WTC11 (cell line): ENCODE data around the gene SERPINI2. TPM values are rescaled to one million over a fixed set of nuclear protein-coding genes. Genes with fewer than 3 reads are reported as not detected.

Experiments
- ATAC-seq: fragments of 200-7000 bp; cut with Tn5 transposase; 2 replicates; pipeline ENCODE4 v1.10.0; 2021; ENCODE audit warnings: mild to moderate bottlenecking, moderate library complexity
- CTCF ChIA-PET: fragments of 300-600 bp; sonication (Branson Sonifier 250); formaldehyde crosslinking; loops from one replicate; lab custom pipeline; 2021; ENCODE audit warnings: antibody characterized with exemption; lab: Charles Lee
- POLR2A ChIA-PET: fragments of 350-600 bp; sonication (Branson Sonifier 250); formaldehyde crosslinking; loops from one replicate; lab custom pipeline; 2021; ENCODE audit warnings: antibody characterized with exemption; lab: Charles Lee
- DNase-seq: peaks from one replicate; pipeline ENCODE4 v3.0.0; 2021; ENCODE audit warnings: low spot score
- H3K27ac Mint-ChIP-seq: 2 replicates; pipeline ENCODE4 v1.8.0; 2021; ENCODE audit warnings: mixed read lengths
- H3K27me3 Mint-ChIP-seq: 2 replicates; pipeline ENCODE4 v1.8.0; 2021; ENCODE audit warnings: low read depth, mild to moderate bottlenecking, moderate library complexity, mixed read lengths
- H3K36me3 Mint-ChIP-seq: 2 replicates; pipeline ENCODE4 v1.8.0; 2021; ENCODE audit warnings: mixed read lengths
- H3K4me1 Mint-ChIP-seq: 2 replicates; pipeline ENCODE4 v1.8.0; 2022; ENCODE audit warnings: mixed read lengths
- H3K4me3 Mint-ChIP-seq: 2 replicates; pipeline ENCODE4 v1.8.0; 2021; ENCODE audit warnings: mild to moderate bottlenecking, moderate library complexity, mixed read lengths
- H3K9me3 Mint-ChIP-seq: 2 replicates; pipeline ENCODE4 v1.8.0; 2021; ENCODE audit warnings: mixed read lengths
- ATF1 ChIP-seq: sonication (generic); formaldehyde crosslinking; IDR thresholded peaks from 2 replicates; pipeline ENCODE4 v1.8.1; 2023; ENCODE audit warnings: mild to moderate bottlenecking, moderate library complexity, missing genetic modification reagents
- SMAD4 ChIP-seq: sonication (generic); formaldehyde crosslinking; IDR thresholded peaks from 2 replicates; pipeline ENCODE4 v1.8.0; 2022; ENCODE audit warnings: mild to moderate bottlenecking, missing genetic modification reagents
- TCF7 ChIP-seq: sonication (generic); formaldehyde crosslinking; IDR thresholded peaks from 2 replicates; pipeline ENCODE4 v1.8.0; 2022; ENCODE audit warnings: mild to moderate bottlenecking, low read depth, missing genetic modification reagents, moderate library complexity
- ZNF121 ChIP-seq: sonication (generic); formaldehyde crosslinking; IDR thresholded peaks from 2 replicates; pipeline ENCODE4 v1.8.0; 2023; ENCODE audit warnings: missing genetic modification reagents
- ZNF219 ChIP-seq: sonication (generic); formaldehyde crosslinking; IDR thresholded peaks from 2 replicates; pipeline ENCODE4 v1.8.0; 2023; ENCODE audit warnings: missing genetic modification reagents, mild to moderate bottlenecking, borderline replicate concordance
- ZNF423 ChIP-seq: fragments of 250-450 bp; sonication (Bioruptor Pico); IDR thresholded peaks from 2 replicates; pipeline ENCODE4 v2.1.2; 2022; ENCODE audit warnings: mild to moderate bottlenecking, moderate library complexity
- ZNF671 ChIP-seq: fragments of 250-450 bp; sonication (Bioruptor Pico); IDR thresholded peaks from 2 replicates; pipeline ENCODE4 v1.8.0; 2021; ENCODE audit warnings: mild to moderate bottlenecking
- total RNA-seq: library from RNA; stranded (reverse); gene quantifications from 3 replicates; pipeline ENCODE4 v1.2.3, GENCODE V29; 2021
- TF ChIP-seq, protein P1 (sequence below): fragments of 250-450 bp; sonication (Bioruptor Pico); IDR thresholded peaks from 2 replicates; pipeline ENCODE4 v1.9.0; 2021; ENCODE audit warnings: mild to moderate bottlenecking
- TF ChIP-seq, protein P2 (sequence below): sonication (generic); formaldehyde crosslinking; IDR thresholded peaks from 2 replicates; pipeline ENCODE4 v1.8.0; 2022; ENCODE audit warnings: mild to moderate bottlenecking, missing genetic modification reagents
- TF ChIP-seq, protein P3 (sequence below): sonication (generic); formaldehyde crosslinking; IDR thresholded peaks from 2 replicates; pipeline ENCODE4 v1.8.1; 2022; ENCODE audit warnings: mild to moderate bottlenecking, moderate library complexity, missing genetic modification reagents
- TF ChIP-seq, protein P4 (sequence below): fragments of 250-450 bp; sonication (Bioruptor Pico); IDR thresholded peaks from 2 replicates; pipeline ENCODE4 v1.9.0; 2021; ENCODE audit warnings: mild to moderate bottlenecking
- TF ChIP-seq, protein P5 (sequence below): sonication (generic); formaldehyde crosslinking; IDR thresholded peaks from 2 replicates; pipeline ENCODE4 v1.8.1; 2022; ENCODE audit warnings: low read depth, missing genetic modification reagents, borderline replicate concordance
- TF ChIP-seq, protein P6 (sequence below): sonication (generic); formaldehyde crosslinking; IDR thresholded peaks from 2 replicates; pipeline ENCODE4 v1.8.1; 2022; ENCODE audit warnings: mild to moderate bottlenecking, missing genetic modification reagents, moderate library complexity, borderline replicate concordance
- TF ChIP-seq, protein P7 (sequence below): sonication (generic); formaldehyde crosslinking; IDR thresholded peaks from 2 replicates; pipeline ENCODE4 v1.8.0; 2022; ENCODE audit warnings: mild to moderate bottlenecking, missing genetic modification reagents
- TF ChIP-seq, protein P8 (sequence below): sonication (generic); formaldehyde crosslinking; IDR thresholded peaks from 2 replicates; pipeline ENCODE4 v1.8.0; 2023; ENCODE audit warnings: missing genetic modification reagents, mild to moderate bottlenecking, borderline replicate concordance

The SERPINI2 gene
- total RNA-seq, 1 experiment from 2014 or later: not detected

DNA sequence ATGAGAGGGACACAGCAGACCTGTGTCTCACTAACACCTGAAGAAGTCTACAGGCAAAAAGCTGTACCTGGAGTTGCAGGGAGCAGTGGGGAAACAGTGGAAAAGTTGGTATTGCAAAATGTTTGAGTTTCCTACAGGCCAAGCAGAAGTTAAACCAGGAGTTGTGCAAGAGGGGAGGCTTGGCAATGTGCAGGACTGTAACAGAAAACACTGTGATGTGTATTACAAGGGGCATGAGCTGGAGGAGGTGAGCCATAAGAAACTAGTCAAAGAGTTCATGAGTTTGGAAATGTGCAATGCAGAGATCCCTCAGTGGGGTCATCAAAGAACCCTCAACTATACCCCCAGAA lies 47.1 kb upstream of the SERPINI2 start (continued):
- TF ChIP-seq, protein P1, sequence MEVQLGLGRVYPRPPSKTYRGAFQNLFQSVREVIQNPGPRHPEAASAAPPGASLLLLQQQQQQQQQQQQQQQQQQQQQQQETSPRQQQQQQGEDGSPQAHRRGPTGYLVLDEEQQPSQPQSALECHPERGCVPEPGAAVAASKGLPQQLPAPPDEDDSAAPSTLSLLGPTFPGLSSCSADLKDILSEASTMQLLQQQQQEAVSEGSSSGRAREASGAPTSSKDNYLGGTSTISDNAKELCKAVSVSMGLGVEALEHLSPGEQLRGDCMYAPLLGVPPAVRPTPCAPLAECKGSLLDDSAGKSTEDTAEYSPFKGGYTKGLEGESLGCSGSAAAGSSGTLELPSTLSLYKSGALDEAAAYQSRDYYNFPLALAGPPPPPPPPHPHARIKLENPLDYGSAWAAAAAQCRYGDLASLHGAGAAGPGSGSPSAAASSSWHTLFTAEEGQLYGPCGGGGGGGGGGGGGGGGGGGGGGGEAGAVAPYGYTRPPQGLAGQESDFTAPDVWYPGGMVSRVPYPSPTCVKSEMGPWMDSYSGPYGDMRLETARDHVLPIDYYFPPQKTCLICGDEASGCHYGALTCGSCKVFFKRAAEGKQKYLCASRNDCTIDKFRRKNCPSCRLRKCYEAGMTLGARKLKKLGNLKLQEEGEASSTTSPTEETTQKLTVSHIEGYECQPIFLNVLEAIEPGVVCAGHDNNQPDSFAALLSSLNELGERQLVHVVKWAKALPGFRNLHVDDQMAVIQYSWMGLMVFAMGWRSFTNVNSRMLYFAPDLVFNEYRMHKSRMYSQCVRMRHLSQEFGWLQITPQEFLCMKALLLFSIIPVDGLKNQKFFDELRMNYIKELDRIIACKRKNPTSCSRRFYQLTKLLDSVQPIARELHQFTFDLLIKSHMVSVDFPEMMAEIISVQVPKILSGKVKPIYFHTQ (CRISPR knock-in tag): no peak
- TF ChIP-seq, protein P2, sequence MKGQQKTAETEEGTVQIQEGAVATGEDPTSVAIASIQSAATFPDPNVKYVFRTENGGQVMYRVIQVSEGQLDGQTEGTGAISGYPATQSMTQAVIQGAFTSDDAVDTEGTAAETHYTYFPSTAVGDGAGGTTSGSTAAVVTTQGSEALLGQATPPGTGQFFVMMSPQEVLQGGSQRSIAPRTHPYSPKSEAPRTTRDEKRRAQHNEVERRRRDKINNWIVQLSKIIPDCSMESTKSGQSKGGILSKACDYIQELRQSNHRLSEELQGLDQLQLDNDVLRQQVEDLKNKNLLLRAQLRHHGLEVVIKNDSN (CRISPR knock-in tag): no peak
- TF ChIP-seq, protein P3, sequence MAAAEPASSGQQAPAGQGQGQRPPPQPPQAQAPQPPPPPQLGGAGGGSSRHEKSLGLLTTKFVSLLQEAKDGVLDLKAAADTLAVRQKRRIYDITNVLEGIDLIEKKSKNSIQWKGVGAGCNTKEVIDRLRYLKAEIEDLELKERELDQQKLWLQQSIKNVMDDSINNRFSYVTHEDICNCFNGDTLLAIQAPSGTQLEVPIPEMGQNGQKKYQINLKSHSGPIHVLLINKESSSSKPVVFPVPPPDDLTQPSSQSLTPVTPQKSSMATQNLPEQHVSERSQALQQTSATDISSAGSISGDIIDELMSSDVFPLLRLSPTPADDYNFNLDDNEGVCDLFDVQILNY: no peak
- TF ChIP-seq ZNF121: no peak

DNA sequence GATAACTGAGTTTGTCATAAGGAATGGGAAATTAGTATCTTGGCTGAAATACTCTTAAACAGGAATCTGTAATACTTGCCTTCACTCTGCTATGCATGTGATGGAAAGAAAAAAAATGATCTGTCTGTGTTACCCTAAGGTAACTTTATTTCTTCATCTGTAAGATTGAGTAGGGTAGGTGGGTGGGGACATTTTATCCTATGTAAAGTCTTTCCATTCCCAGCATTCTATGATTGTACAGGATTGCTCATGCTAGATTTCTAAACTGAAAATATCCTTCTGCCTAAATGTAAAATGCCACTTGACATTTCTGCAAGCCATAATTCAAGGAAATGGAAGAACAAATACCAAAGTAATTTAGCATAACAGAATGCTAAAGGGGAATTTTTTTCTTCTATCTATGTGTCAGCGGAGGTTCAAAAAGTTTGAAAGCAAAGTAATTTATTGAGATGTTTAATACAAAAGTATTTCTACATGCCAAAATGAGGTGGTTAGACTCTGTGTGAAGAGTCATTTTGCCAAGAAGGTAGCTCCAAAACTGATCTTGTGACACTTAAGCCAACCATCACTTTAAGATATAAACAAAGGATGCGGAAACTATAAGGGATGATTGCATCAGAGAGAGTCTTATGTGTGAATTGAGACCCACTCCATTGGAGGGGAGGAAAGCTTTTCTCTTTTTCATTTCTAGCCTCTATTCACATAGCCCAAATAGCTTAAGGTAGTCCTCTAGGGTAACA lies 46.6 kb upstream of the SERPINI2 start:
- H3K27ac Mint-ChIP-seq: no peak overlapping the region
- no peak for TF ChIP-seq ZNF423 (CRISPR knock-in tag)
- TF ChIP-seq, protein P4, sequence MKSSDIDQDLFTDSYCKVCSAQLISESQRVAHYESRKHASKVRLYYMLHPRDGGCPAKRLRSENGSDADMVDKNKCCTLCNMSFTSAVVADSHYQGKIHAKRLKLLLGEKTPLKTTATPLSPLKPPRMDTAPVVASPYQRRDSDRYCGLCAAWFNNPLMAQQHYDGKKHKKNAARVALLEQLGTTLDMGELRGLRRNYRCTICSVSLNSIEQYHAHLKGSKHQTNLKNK (CRISPR knock-in tag): no peak
- TF ChIP-seq, protein P5, sequence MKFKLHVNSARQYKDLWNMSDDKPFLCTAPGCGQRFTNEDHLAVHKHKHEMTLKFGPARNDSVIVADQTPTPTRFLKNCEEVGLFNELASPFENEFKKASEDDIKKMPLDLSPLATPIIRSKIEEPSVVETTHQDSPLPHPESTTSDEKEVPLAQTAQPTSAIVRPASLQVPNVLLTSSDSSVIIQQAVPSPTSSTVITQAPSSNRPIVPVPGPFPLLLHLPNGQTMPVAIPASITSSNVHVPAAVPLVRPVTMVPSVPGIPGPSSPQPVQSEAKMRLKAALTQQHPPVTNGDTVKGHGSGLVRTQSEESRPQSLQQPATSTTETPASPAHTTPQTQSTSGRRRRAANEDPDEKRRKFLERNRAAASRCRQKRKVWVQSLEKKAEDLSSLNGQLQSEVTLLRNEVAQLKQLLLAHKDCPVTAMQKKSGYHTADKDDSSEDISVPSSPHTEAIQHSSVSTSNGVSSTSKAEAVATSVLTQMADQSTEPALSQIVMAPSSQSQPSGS (CRISPR knock-in tag): no peak
- TF ChIP-seq, protein P6, sequence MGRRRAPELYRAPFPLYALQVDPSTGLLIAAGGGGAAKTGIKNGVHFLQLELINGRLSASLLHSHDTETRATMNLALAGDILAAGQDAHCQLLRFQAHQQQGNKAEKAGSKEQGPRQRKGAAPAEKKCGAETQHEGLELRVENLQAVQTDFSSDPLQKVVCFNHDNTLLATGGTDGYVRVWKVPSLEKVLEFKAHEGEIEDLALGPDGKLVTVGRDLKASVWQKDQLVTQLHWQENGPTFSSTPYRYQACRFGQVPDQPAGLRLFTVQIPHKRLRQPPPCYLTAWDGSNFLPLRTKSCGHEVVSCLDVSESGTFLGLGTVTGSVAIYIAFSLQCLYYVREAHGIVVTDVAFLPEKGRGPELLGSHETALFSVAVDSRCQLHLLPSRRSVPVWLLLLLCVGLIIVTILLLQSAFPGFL: no peak
- TF ChIP-seq ATF1: no peak
- TF ChIP-seq ZNF671 (CRISPR knock-in tag): no peak
- no peak for TF ChIP-seq SMAD4 (CRISPR knock-in tag)
- TF ChIP-seq, protein P7, sequence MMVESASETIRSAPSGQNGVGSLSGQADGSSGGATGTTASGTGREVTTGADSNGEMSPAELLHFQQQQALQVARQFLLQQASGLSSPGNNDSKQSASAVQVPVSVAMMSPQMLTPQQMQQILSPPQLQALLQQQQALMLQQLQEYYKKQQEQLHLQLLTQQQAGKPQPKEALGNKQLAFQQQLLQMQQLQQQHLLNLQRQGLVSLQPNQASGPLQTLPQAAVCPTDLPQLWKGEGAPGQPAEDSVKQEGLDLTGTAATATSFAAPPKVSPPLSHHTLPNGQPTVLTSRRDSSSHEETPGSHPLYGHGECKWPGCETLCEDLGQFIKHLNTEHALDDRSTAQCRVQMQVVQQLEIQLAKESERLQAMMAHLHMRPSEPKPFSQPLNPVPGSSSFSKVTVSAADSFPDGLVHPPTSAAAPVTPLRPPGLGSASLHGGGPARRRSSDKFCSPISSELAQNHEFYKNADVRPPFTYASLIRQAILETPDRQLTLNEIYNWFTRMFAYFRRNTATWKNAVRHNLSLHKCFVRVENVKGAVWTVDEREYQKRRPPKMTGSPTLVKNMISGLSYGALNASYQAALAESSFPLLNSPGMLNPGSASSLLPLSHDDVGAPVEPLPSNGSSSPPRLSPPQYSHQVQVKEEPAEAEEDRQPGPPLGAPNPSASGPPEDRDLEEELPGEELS (CRISPR knock-in tag): no peak
- TF ChIP-seq TCF7: no peak
- TF ChIP-seq ZNF219 (CRISPR knock-in tag): no peak
- TF ChIP-seq, protein P8, sequence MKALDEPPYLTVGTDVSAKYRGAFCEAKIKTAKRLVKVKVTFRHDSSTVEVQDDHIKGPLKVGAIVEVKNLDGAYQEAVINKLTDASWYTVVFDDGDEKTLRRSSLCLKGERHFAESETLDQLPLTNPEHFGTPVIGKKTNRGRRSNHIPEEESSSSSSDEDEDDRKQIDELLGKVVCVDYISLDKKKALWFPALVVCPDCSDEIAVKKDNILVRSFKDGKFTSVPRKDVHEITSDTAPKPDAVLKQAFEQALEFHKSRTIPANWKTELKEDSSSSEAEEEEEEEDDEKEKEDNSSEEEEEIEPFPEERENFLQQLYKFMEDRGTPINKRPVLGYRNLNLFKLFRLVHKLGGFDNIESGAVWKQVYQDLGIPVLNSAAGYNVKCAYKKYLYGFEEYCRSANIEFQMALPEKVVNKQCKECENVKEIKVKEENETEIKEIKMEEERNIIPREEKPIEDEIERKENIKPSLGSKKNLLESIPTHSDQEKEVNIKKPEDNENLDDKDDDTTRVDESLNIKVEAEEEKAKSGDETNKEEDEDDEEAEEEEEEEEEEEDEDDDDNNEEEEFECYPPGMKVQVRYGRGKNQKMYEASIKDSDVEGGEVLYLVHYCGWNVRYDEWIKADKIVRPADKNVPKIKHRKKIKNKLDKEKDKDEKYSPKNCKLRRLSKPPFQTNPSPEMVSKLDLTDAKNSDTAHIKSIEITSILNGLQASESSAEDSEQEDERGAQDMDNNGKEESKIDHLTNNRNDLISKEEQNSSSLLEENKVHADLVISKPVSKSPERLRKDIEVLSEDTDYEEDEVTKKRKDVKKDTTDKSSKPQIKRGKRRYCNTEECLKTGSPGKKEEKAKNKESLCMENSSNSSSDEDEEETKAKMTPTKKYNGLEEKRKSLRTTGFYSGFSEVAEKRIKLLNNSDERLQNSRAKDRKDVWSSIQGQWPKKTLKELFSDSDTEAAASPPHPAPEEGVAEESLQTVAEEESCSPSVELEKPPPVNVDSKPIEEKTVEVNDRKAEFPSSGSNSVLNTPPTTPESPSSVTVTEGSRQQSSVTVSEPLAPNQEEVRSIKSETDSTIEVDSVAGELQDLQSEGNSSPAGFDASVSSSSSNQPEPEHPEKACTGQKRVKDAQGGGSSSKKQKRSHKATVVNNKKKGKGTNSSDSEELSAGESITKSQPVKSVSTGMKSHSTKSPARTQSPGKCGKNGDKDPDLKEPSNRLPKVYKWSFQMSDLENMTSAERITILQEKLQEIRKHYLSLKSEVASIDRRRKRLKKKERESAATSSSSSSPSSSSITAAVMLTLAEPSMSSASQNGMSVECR (CRISPR knock-in tag): no peak
- TF ChIP-seq, all 79 proteins: peak for 0
- POLR2A ChIA-PET: no interaction called here
- Mint-ChIP-seq H3K4me3 (no peak overlapping the region), H3K9me3 (peaks cover 28% of the 10 kb centered on the region), H3K36me3 (no peaks in the 10 kb centered on the region; the same call in 1 of the 2 replicates), H3K27me3 (no peaks in the 10 kb centered on the region), H3K4me1 (peaks cover 2% of the 10 kb centered on the region; the same call in 1 of the 2 replicates)
- DNase-seq (no peak), ATAC-seq (no peak)
- CTCF ChIA-PET: no interaction called here
